Measurements from ENCODE around the gene PAPSS1. TPM values are rescaled to one million over a fixed set of nuclear protein-coding genes. Genes with fewer than 3 reads are reported as not detected.
"Not testable (repeated sequence)": the region's sequence is repeated elsewhere in the genome, so short reads cannot be mapped to it uniquely, and the experiment has no call there.

Gene PAPSS1
- total and polyA plus RNA-seq, 2 experiments from 2014 or later: 25.4 to 40.6 TPM

GRCh38 chr4:107708225-107708624 lies 11.8 kb downstream of the PAPSS1 start:
- H3K27ac ChIP-seq: no peak overlapping the region
- no peaks in the 10 kb centered on the region for H3K4me1 ChIP-seq (ENCODE audit: low read depth)
- no peaks in the 10 kb centered on the region for H3K36me3 ChIP-seq
- H3K4me3 ChIP-seq: no peak overlapping the region
- TF ChIP-seq, protein P1, sequence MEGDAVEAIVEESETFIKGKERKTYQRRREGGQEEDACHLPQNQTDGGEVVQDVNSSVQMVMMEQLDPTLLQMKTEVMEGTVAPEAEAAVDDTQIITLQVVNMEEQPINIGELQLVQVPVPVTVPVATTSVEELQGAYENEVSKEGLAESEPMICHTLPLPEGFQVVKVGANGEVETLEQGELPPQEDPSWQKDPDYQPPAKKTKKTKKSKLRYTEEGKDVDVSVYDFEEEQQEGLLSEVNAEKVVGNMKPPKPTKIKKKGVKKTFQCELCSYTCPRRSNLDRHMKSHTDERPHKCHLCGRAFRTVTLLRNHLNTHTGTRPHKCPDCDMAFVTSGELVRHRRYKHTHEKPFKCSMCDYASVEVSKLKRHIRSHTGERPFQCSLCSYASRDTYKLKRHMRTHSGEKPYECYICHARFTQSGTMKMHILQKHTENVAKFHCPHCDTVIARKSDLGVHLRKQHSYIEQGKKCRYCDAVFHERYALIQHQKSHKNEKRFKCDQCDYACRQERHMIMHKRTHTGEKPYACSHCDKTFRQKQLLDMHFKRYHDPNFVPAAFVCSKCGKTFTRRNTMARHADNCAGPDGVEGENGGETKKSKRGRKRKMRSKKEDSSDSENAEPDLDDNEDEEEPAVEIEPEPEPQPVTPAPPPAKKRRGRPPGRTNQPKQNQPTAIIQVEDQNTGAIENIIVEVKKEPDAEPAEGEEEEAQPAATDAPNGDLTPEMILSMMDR (IDR thresholded peaks at IDR 0.05; ENCODE audit: low read depth, low read length): no peak
- no peaks in the 10 kb centered on the region for H3K9me3 ChIP-seq (ENCODE audit: low read depth)
- no peak for DNase-seq (ENCODE audit: low read depth in 1 of 2, low spot score in 1 of 2)
- H3K27me3 ChIP-seq: no peaks in the 10 kb centered on the region

DNA sequence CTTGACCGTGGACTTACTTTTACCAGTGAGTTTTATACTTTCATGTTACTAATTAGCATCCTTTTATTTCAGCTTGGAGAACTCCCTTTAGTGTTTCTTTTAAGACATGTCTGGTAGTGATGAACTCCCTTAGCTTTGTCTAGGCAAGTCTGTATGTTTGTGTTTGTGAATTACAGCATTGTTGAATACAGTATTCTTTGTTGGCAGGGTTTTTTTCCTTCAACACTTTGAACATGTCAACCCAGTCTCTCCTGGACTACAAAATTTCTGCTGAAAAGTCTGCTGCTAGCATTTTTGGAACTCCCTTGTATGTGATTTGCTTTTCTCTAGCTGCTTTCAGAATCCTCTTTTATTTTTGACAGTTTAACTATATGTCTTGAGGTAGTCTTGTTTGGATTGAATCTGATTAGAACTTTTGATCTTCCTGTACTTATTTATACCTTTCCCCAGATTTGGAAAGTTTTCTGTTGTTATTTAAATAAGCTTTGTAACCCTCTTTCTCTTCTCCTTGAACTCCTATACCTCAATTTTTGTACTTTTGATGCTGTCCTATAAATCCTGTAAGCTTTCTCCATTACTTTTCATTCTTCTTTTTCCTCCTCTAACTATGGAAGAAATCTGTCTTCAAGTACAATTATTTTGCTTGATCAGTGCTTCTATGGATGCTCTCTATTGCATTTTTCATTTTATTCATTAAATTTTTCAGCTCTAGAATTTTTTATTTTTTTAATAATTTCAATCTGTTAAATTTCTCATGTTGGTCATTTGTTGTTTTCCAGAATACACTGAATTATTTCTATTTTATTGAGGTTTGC lies 14.1 kb downstream of the PAPSS1 start:
- Histone ChIP-seq H3K27ac (no peak overlapping the region), H3K4me3 (no peak overlapping the region), H3K27me3 (no peaks in the 10 kb centered on the region), H3K9me3 (ENCODE audit: low read depth) (no peaks in the 10 kb centered on the region), H3K4me1 (ENCODE audit: low read depth) (no peaks in the 10 kb centered on the region), H3K36me3 (no peaks in the 10 kb centered on the region)
- DNase-seq (ENCODE audit: low read depth in 1 of 2, low spot score in 1 of 2): no peak
- TF ChIP-seq, protein P1 (IDR thresholded peaks at IDR 0.05; ENCODE audit: low read depth, low read length): no peak

GRCh38 chr4:107701565-107701964 lies 18.5 kb downstream of the PAPSS1 start:
- no peak for DNase-seq (ENCODE audit: low read depth in 1 of 2, low spot score in 1 of 2)
- H3K4me1 ChIP-seq (ENCODE audit: low read depth): no peaks in the 10 kb centered on the region
- no peaks in the 10 kb centered on the region for H3K36me3 ChIP-seq
- no peak overlapping the region for H3K4me3 ChIP-seq
- no peaks in the 10 kb centered on the region for H3K9me3 ChIP-seq (ENCODE audit: low read depth)
- TF ChIP-seq, protein P1 (IDR thresholded peaks at IDR 0.05; ENCODE audit: low read depth, low read length): no peak
- H3K27ac ChIP-seq: no peak overlapping the region
- no peaks in the 10 kb centered on the region for H3K27me3 ChIP-seq

DNA sequence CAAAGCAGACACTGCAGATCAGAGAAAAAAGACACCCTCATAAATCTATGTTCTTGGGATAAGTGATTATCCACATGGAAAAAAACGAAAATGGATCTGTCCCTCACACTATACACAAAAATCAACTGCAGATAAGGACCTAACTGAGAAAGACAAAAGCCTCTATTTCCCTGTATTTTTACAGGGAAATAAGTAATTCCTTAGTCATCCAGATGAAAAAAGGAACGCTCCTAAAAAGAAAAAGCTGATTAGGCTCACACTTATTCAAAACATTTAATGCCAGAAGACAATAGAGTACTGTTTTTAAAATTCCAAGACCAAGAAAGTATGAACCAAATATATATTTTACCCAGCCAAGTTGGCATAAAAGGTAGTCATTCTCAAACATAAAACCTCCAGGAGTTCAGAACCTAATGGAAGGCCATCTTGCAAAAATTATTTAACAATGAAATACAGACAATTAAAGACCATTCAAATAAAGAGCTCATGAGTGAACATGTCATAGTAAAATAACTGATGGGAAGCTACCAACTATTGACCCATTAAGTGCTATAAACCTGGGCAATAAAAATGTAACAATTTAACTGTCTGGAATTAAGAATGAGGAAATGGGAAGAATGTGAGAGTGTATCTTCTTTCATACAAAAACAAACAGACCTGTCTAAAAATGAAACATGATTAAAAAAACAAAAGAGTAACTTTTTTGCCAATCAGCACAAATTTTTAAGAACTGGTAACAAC lies 20.4 kb downstream of the PAPSS1 start:
- no peak overlapping the region for H3K27ac ChIP-seq
- H3K4me1 ChIP-seq (ENCODE audit: low read depth): no peaks in the 10 kb centered on the region
- TF ChIP-seq, protein P1 (IDR thresholded peaks at IDR 0.05; ENCODE audit: low read depth, low read length): no peak
- no peaks in the 10 kb centered on the region for H3K27me3 ChIP-seq
- DNase-seq (ENCODE audit: low read depth in 1 of 2, low spot score in 1 of 2): peak in 1 of 2 donors; percentile 24
- no peaks in the 10 kb centered on the region for H3K36me3 ChIP-seq
- H3K9me3 ChIP-seq (ENCODE audit: low read depth): no peaks in the 10 kb centered on the region
- H3K4me3 ChIP-seq: no peak overlapping the region

DNA sequence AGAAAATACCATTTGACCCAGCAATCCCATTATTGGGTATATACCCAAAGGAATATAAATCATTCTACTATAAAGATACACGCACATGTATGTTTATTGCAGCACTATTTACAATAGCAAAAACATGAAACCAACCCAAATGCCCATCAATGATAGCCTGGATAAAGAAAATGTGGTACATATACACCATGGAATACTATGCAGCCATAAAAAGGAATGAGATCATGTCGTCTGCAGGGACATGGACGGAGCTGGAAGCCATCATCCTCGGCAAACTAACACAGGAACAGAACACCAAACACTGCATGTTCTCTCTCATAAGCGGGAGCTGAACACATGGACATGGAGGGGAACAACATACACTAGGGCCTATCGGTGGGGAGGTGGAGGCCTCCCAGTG lies 23.8 kb downstream of the PAPSS1 start:
- H3K9me3 ChIP-seq (ENCODE audit: low read depth); H3K36me3 ChIP-seq; H3K27ac ChIP-seq; DNase-seq (ENCODE audit: low read depth in 1 of 2, low spot score in 1 of 2); H3K4me1 ChIP-seq (ENCODE audit: low read depth); H3K27me3 ChIP-seq; H3K4me3 ChIP-seq: not testable (repeated sequence)

DNA sequence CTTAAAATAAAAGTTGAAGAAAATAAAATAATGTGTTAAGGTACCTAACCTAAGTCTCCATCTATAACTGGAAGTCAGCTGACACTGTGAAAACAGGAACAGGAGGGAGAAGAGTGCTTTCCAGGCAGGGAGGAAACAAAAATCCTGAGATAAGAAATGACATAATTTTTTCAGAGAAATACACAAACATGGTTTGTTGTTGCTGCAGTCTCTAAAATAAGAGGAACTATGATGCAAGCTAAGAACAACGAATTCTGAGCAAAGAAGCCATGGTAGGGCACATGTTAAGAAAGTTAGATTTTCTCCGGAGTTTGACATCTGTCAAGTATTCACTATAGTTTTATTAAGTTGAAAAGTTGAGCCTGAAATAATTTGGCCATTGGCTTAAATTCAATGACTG lies 26.9 kb downstream of the PAPSS1 start:
- Histone ChIP-seq H3K27ac (no peak overlapping the region), H3K4me3 (no peak overlapping the region), H3K9me3 (ENCODE audit: low read depth) (no peaks in the 10 kb centered on the region), H3K36me3 (no peaks in the 10 kb centered on the region), H3K27me3 (no peaks in the 10 kb centered on the region), H3K4me1 (ENCODE audit: low read depth) (no peaks in the 10 kb centered on the region)
- DNase-seq (ENCODE audit: low read depth in 1 of 2, low spot score in 1 of 2): peak in 1 of 2 donors; percentile 37
- TF ChIP-seq, protein P1 (IDR thresholded peaks at IDR 0.05; ENCODE audit: low read depth, low read length): no peak
